SK-N-MC (cell line): Measurements from ENCODE around the gene CSMD2.

Source experiments
- EZH2 ChIP-seq: fragments of 200-600 bp; sonication (generic); IDR thresholded peaks from one replicate; pipeline ENCODE4 v1.6.1; 2017; ENCODE audit warnings: antibody characterized with exemption
- POLR2AphosphoS5 ChIP-seq: IDR thresholded peaks from 2 replicates; pipeline ENCODE4 v1.6.1; 2012; ENCODE audit warnings: mild to moderate bottlenecking, low read depth, low read length, borderline replicate concordance

DNA sequence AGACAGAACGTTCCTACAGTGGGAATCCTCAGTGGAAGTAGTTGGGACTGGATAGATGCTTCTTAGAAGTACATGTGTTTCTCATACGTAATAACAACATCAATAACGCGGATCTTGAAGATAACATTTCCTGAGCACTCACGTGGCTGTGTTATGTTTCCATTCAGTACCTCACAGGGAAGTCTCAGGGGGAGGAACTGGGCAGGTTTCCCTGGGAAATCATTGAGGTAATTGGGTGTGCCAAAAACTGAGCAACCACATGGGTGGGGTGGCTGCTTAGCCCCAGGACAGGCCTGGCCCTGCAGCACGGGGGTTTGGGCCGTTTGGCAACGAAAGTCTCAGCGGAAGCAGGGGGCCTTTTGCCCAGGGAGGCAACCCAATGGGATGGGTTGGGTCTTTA is 558.8 kb downstream of the CSMD2 start:
- TF ChIP-seq EZH2 (no peak), POLR2AphosphoS5 (no peak)
